Adipose tissue (tissue), 3 donors: ENCODE data around the gene POLE. TPM values are rescaled to one million over a fixed set of nuclear protein-coding genes. Genes with fewer than 3 reads are reported as not detected.

ENCODE experiments used
- H3K27ac ChIP-seq: one replicate; pipeline ENCODE4 v1.5.1; 2013; ENCODE audit warnings: low read depth, low read length
- WGBS, 3 donors: extraction: QIAGEN DNeasy Blood & Tissue Kit; methylation state at CpG; one replicate each; pipeline ENCODE4 v1.1.7; 2013; 5-methylcytosine and 5-hydroxymethylcytosine counted together
- polyA plus RNA-seq, 3 donors: library from polyadenylated mRNA; stranded (reverse); fragments of 200-250 nt; gene quantifications; one replicate each; pipeline ENCODE4 v1.2.3, GENCODE V29; 2013
- donor health status: healthy with polysubstance abuse.
- donor health status: Bipolar disorder and iron deficiency.
- donor health status: healthy.

The POLE gene
- polyA plus RNA-seq, 3 donors: 13.7 to 27.6 (median 15.0) TPM

DNA sequence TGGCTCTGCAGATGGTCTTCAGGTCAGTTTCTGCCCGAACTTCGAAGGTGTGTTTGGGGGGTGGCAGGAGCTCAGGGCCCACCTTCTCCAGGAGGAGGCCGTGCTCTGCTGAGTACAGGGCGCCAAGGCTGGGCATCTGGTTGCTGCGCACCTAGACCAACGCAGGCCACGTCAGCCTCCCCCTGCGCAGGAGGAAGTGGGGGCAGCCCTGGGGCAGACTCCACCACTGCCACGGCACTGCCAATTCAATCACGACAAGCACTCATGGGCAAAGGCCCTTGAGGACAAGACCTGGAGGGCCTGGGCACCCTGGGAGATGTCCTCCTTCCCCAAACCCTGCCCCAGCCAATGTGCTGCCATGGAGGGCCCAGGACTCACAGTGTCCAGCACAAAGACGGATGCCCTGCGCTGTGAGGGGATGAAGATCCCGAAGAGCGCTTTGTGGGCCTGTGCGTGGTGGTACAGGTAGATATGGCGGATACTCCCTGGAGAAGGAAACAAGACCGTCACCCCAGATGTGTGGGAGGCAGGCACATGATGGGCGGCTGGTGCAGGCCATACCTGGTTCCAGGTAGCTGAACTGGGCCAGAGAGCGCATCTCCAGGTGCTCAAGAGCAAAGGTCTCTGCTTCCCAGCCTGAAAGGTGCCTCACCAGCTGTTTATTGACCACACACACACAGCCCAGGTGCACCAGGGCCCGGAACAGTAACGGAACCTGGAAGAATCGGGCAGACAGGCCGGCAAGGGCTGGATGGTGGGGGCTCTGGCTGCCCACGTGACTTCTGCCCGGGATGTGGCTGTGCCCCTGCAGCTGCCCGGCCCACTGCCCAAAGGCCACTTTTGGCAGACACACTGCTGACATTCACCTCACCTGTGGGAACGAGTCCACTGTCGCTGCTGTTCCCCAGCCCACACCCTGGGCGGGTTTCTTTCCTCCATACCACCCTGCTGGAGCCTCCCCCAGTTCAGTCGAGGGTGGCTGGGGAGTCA lies 44.0 kb downstream of the POLE start:
- H3K27ac ChIP-seq: no peak overlapping the region
- WGBS, 3 donors: 93 to 96% (median 95%) methylated on average over 30 of the region's 30 CpGs

- H3K27ac ChIP-seq: no peak overlapping the region
- 94 to 97% (median 96%) methylated on average over 28 of the region's 28 CpGs for WGBS, 3 donors
These were observed 45.1 kb downstream of the POLE start for GRCh38 chr12:132641811-132642650.

GRCh38 chr12:132640936-132641335 lies 46.2 kb downstream of the POLE start:
- no peak overlapping the region for H3K27ac ChIP-seq
- WGBS, 3 donors: 80 to 92% (median 81%) methylated on average over 10 of the region's 10 CpGs

DNA sequence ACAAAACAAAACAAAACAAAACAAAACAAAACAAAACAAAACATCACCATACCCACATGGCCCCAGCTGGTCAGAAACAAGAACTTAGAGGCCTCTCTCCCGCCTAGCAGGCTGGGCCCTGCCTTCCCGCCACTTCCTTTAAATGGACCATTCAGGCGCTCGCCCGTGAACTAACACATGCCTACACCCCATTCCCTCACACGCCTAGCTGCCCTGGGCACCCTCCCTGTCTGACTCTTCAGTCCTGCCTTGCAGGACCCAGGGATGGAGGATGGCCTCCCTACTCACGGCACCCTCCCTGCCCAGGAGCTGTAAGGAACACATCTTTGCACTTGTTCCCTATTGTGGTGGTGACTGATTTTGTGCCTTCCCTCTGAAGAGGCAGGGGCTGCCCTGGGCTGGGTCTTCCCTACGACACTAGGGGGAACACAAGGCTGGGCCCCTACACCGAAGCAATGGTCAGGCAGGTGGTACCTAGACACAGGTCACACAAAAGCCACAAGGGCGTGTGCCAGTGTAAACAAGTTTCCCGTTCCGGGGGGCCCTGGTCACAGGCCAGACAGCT lies 47.1 kb downstream of the POLE start:
- WGBS, 3 donors: 88 to 93% (median 89%) methylated on average over 12 of the region's 12 CpGs
- H3K27ac ChIP-seq: no peak overlapping the region

DNA sequence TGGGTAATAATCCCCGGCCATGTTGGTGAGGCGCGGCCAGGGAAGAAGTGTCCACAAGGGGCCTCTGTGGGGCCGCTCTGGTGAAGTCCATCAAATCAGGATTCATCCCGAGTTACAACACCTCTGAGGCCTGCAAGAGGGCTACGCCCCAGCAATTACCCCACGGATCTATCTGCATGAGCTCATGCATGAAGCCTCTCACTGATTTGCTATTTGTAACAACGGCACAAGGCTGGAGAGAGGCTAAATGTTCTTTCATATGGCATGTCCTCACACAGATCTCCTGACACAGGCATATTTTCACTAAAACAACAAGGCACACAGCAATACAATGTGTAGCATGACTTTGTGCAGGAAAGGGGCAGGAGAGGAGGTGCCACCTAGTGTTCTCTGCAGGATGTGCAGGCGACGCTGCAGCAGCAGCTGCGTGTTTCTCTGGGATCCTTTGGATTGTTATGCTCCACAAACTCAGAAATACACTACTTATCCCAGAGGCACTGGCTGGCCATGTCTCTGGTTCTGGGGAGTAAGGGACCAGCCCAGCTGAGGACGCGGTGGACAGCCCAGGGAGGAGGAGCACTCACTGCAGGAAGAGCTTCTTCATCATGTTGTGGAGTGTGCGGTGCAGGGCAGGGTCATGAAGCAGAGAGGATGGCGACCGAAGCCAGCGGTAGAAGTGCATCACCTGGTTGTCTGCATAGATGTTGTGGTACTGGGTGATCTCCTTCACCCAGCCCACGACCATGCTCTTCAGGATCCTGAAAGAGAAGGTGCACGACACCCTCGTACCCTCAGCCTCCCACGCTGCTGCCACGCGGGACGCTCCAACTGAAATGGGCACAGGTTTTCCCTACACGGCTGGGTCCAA lies 48.4 kb downstream of the POLE start:
- H3K27ac ChIP-seq: no peak overlapping the region
- WGBS, 3 donors: 68 to 80% (median 73%) methylated on average over 25 of the region's 25 CpGs

- H3K27ac ChIP-seq: no peak overlapping the region
- WGBS, 3 donors: 89 to 93% (median 92%) methylated on average over 18 of the region's 18 CpGs
These were observed 49.3 kb downstream of the POLE start for GRCh38 chr12:132637811-132638210.

DNA sequence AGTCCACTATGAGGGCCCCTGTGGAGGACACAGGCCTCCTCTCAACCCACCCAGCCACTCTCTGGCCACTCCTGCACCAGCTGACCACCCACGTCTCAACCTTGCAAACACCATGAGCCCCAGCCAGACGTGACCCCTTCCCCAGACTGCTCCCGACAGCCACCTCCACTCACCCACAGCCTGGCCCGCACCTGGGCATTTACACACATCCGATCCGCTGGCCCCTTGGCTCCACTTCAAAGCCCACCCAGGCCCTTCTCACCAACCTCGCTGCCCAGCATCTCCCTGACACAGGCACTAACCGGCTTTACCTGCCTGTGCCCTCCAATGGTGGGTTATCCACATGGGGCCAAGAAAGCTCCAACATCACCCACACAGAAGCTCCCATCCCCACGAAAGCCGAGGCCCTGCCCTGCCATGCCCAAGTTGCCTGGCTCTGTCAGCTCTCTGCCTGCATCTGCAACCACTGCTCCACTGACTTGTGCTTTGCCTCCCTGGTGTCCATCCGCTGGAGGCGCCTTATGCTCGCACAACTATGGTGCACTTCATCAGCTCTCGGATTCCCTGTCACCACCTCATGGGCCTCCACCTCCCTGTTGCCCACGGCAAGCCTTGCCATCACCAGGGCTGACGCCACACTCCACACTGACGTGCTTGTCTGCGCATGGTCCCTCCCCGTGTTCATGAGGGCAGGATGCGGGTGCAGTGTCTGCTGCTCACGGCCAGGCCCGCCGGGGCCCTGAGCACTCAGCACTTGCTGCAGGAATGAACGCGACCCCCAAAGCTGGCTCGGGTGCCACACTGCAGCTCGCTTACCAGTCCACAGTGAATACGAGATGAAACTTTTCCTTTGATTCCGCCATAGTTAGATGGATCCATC lies 51.8 kb downstream of the POLE start:
- no peak overlapping the region for H3K27ac ChIP-seq
- WGBS, 3 donors: 93 to 97% (median 94%) methylated on average over 29 of the region's 29 CpGs

GRCh38 chr12:132634411-132634990 lies 52.6 kb downstream of the POLE start:
- 94 to 98% (median 97%) methylated on average over 21 of the region's 21 CpGs for WGBS, 3 donors
- no peak overlapping the region for H3K27ac ChIP-seq

DNA sequence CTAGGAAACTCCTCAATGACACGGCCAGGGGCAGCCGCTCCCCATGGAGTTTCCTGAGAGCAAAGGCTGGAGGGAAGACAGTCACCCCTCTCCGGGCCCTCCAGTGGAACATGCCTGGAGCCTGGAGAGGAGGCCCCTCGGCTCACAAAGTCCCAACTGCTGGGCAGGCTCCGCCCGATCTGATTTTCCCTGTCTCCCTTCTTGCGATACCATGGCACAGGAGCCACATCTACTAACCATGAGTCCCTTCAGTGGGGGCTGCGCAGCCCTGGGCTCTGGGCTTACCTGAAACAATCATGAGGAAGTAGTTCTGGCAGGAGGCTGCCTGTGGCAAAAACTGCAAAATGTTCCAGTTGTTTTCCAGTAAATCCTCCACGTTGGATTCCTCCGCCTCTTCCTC lies 53.2 kb downstream of the POLE start:
- 90 to 93% (median 92%) methylated on average over 10 of the region's 10 CpGs for WGBS, 3 donors
- no peak overlapping the region for H3K27ac ChIP-seq

GRCh38 chr12:132633398-132633797 lies 53.7 kb downstream of the POLE start:
- H3K27ac ChIP-seq: no peak overlapping the region
- WGBS, 3 donors: 91 to 98% (median 97%) methylated on average over 8 of the region's 8 CpGs

DNA sequence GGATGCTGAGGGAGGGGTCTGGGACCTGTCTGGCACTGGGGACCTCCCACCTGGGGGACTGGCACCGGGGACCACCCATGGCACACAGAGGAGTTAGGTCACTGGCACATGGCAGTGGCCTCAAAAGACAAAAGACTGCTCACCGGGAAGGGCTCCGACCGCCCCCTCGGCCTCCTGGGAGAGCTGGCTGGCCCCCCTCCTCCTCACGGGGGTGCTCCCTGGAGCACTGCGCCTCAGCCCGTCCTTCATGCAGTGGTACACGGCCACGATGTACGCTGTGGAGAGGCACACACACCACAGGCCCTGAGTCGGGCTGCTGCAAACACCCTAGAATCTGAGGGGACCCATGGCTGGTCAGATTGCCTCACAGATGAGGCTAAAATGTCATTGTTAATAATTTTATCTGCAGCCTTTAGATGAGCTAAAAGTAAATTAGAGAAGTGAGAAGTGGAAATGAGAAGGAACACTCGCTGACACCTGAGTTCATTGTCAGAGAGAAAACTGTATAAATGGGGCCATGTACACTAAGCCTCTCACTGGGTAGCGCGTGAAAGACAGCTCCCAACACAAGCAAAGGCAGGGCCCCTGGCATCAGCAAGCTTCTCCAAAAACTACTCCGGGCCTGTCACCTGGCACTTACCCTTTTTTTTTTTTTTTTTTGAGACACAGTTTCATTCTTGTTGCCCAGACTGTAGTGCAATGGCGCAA lies 54.5 kb downstream of the POLE start:
- WGBS, 3 donors: 83 to 93% (median 84%) methylated on average over 17 of the region's 17 CpGs
- no peak overlapping the region for H3K27ac ChIP-seq

DNA sequence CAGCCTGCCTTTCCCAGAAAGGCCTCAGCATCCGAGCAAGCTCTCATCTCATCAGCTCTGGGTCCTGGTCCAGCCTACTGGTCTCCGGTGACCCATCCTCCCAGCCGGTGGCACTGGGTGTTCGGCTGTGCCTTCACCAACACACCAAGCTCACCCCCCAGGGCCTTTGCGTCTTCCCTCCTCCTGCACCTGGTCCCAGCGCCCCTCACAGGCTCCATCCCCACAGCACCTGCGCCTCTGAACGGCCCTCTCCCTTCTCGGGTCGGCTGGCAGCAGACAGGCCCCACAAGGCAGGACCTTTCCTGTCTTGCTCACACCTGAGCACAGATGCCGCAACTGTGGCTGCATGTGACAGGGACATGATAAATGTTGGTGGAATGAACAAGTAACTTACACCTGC lies 55.5 kb downstream of the POLE start:
- WGBS, 3 donors: 94 to 96% (median 94%) methylated on average over 11 of the region's 11 CpGs
- no peak overlapping the region for H3K27ac ChIP-seq

GRCh38 chr12:132630672-132631071 lies 56.5 kb downstream of the POLE start:
- 91 to 97% (median 96%) methylated on average over 6 of the region's 6 CpGs for whole genome bisulfite sequencing, 3 donors
- H3K27ac ChIP-seq: no peak overlapping the region

- 96 to 98% (median 98%) methylated on average over 6 of the region's 6 CpGs for WGBS, 3 donors
- no peak overlapping the region for H3K27ac ChIP-seq
These were observed 57.8 kb downstream of the POLE start for GRCh38 chr12:132629330-132629729.

DNA sequence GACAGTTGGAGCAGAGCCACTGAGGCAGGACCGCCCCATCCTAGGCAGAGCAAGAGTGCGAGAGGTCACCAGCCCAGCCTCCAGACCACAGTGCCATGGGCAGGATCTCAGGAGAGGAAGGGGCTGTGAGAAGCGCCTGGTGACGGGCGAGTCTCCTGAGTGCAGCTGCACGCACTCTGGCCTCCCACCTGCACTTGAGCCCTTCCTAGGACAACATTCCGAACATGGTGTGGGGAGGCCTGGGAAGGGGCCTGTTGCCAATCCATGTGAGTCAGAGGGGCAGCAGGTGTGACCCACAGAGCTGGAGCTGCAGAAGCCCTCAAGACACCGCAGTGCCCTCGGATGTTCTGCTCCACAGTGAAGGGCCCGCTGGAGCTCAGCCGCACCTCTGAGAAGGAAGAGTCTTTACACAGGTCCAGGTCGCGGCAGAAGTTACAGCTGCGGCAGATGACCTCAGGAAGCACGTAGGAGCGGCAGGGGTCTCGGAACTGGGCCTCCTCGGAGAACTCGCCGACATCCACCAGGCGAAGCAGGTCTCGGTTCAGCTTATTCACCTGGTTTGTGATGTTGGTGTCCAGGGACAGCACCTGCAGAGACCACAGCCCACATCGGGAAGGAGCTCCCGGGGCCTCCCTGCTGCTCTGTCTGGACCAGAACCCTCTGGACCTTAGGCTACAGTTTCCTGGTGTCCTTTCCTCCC lies 61.3 kb downstream of the POLE start:
- no peak overlapping the region for H3K27ac ChIP-seq
- 95 to 99% (median 96%) methylated on average over 24 of the region's 24 CpGs for WGBS, 3 donors
